HG03521 (cell line): ENCODE data around the gene TTC28.
"Not testable (repeated sequence)": the region's sequence is repeated elsewhere in the genome, so short reads cannot be mapped to it uniquely, and the experiment has no call there.

ENCODE experiments used
- ATAC-seq: cut with Tn5 transposase; IDR thresholded peaks from one replicate; pipeline ENCODE4 v1.9.1; 2021; ENCODE audit warnings: mild to moderate bottlenecking, moderate library complexity; ENCODE audit not compliant: unreplicated experiment

TTC28 gene

GRCh38 chr22:28679611-28680287, at the start of gene TTC28:
TTC28 (minus strand) TSS chr22:28679840; CDS start chr22:28679723, 117 bp downstream.
- not testable (repeated sequence) for ATAC-seq

GRCh38 chr22:28728621-28729313, 49.1 kb upstream of the TTC28 start:
- ATAC-seq = no peak

GRCh38 chr22:28728002-28728401, 48.4 kb upstream of the TTC28 start:
- ATAC-seq = no peak

- ATAC-seq = no peak
Observed at GRCh38 chr22:28718044-28718443, 38.4 kb upstream of the TTC28 start.

GRCh38 chr22:28716686-28717085, 37.0 kb upstream of the TTC28 start:
- ATAC-seq = no peak

- ATAC-seq = no peak
Observed at GRCh38 chr22:28715611-28716010, 36.0 kb upstream of the TTC28 start.

- no peak for ATAC-seq
Observed at GRCh38 chr22:28714043-28714628, 34.5 kb upstream of the TTC28 start.

GRCh38 chr22:28711820-28712777, 32.5 kb upstream of the TTC28 start:
- no peak for ATAC-seq

GRCh38 chr22:28711341-28711740, 31.7 kb upstream of the TTC28 start:
- ATAC-seq = no peak

GRCh38 chr22:28710576-28711191, 31.0 kb upstream of the TTC28 start:
- no peak for ATAC-seq

- no peak for ATAC-seq
Observed at GRCh38 chr22:28710107-28710506, 30.5 kb upstream of the TTC28 start.

- no peak for ATAC-seq
Observed at GRCh38 chr22:28706845-28707244, 27.2 kb upstream of the TTC28 start.

- ATAC-seq = no peak
Observed at GRCh38 chr22:28703436-28703835, 23.8 kb upstream of the TTC28 start.

- no peak for ATAC-seq
Observed at GRCh38 chr22:28702891-28703290, 23.3 kb upstream of the TTC28 start.

- not testable (repeated sequence) for ATAC-seq
Observed at GRCh38 chr22:28693041-28693760, 13.6 kb upstream of the TTC28 start.

- ATAC-seq = not testable (repeated sequence)
Observed at GRCh38 chr22:28689796-28690195, 10.2 kb upstream of the TTC28 start.

GRCh38 chr22:28682966-28683365, 3.3 kb upstream of the TTC28 start:
- not testable (repeated sequence) for ATAC-seq

GRCh38 chr22:28680813-28681490, 1.3 kb upstream of the TTC28 start:
- ATAC-seq = not testable (repeated sequence)
